ENCODE results near the gene NEURL1. TPM values are rescaled to one million over a fixed set of nuclear protein-coding genes. Genes with fewer than 3 reads are reported as not detected.

Gene NEURL1
- total RNA-seq, 1 experiment from 2014 or later = 1.7 TPM

DNA sequence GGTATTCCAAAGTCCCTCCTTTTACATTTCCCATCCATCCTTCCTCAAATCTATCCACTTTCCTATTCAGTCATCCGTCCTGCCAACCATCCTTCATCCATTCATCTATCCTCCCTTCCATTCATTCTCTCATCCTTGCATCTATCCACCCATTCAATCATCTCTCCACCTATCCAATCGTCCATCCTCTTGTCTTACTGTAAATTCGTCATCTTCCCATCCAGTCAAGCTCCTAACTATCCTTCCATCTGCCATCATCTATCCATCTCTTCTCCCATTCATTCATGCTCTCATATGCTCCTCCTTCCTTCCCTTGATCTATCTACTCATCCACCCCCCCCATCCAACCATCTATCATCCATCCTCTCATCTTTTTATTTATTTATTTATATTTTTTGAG, 19.4 kb upstream of the NEURL1 start:
- intact Hi-C loops (cut with micrococcal nuclease) = no loop called here
- no peak for TF ChIP-seq EZH2phosphoT487 (IDR thresholded peaks at IDR 0.05; ENCODE audit: borderline replicate concordance, low read length)
- TF ChIP-seq, protein P1, sequence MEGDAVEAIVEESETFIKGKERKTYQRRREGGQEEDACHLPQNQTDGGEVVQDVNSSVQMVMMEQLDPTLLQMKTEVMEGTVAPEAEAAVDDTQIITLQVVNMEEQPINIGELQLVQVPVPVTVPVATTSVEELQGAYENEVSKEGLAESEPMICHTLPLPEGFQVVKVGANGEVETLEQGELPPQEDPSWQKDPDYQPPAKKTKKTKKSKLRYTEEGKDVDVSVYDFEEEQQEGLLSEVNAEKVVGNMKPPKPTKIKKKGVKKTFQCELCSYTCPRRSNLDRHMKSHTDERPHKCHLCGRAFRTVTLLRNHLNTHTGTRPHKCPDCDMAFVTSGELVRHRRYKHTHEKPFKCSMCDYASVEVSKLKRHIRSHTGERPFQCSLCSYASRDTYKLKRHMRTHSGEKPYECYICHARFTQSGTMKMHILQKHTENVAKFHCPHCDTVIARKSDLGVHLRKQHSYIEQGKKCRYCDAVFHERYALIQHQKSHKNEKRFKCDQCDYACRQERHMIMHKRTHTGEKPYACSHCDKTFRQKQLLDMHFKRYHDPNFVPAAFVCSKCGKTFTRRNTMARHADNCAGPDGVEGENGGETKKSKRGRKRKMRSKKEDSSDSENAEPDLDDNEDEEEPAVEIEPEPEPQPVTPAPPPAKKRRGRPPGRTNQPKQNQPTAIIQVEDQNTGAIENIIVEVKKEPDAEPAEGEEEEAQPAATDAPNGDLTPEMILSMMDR (conservative IDR thresholded peaks at IDR 0.05; ENCODE audit: low read depth, low read length) = no peak
- no peaks in the 10 kb centered on the region for H3K79me2 ChIP-seq (ENCODE audit: low read length)
- peaks cover 22% of the 10 kb centered on the region for H3K4me1 ChIP-seq (ENCODE audit: insufficient read depth, low read length)
- no TSS peak for BruUV-seq (replicated peaks)
- H2AFZ ChIP-seq (ENCODE audit: low read length) = no peak overlapping the region
- H3K4me2 ChIP-seq (ENCODE audit: low read length) = no peak overlapping the region
- ChIA-PET POLR2A (ENCODE audit: unreplicated experiment) (no interaction called here), CTCF (no interaction called here)
- H3K4me3 ChIP-seq (ENCODE audit: low read length) = no peak overlapping the region
- H3K36me3 ChIP-seq (ENCODE audit: low read depth, low read length) = no peaks in the 10 kb centered on the region; the same call in 1 of the 2 replicates
- no peaks in the 10 kb centered on the region for H3K9me3 ChIP-seq (ENCODE audit: low read length)
- H4K20me1 ChIP-seq (ENCODE audit: low read length) = no peaks in the 10 kb centered on the region
- DNase-seq (no peak), ATAC-seq (no peak)
- H3K9ac ChIP-seq (ENCODE audit: low read length) = no peak overlapping the region
- no peaks in the 10 kb centered on the region for H3K9me2 ChIP-seq (replicated peaks; ENCODE audit: low read length)
- H3K27me3 ChIP-seq (ENCODE audit: low read length) = no peaks in the 10 kb centered on the region
- no peak overlapping the region for H3K27ac ChIP-seq (ENCODE audit: low read length)
- H3F3A ChIP-seq (ENCODE audit: low read length, unreplicated experiment) = no peaks in the 10 kb centered on the region

- DNase-seq = no peak
- Histone ChIP-seq H3K27me3 (ENCODE audit: low read length) (no peaks in the 10 kb centered on the region), H3K4me2 (ENCODE audit: low read length) (no peak overlapping the region), H3K9ac (ENCODE audit: low read length) (no peak overlapping the region), H2AFZ (ENCODE audit: low read length) (no peak overlapping the region), H3K79me2 (ENCODE audit: low read length) (no peaks in the 10 kb centered on the region), H3F3A (ENCODE audit: low read length, unreplicated experiment) (no peaks in the 10 kb centered on the region), H4K20me1 (ENCODE audit: low read length) (no peaks in the 10 kb centered on the region), H3K27ac (ENCODE audit: low read length) (no peak overlapping the region), H3K4me1 (ENCODE audit: insufficient read depth, low read length) (peaks cover 32% of the 10 kb centered on the region), H3K9me3 (ENCODE audit: low read length) (no peaks in the 10 kb centered on the region), H3K4me3 (ENCODE audit: low read length) (no peak overlapping the region), H3K36me3 (ENCODE audit: low read depth, low read length) (no peaks in the 10 kb centered on the region; the same call in 1 of the 2 replicates), H3K9me2 (replicated peaks; ENCODE audit: low read length) (no peaks in the 10 kb centered on the region)
- ChIA-PET CTCF (no interaction called here), POLR2A (ENCODE audit: unreplicated experiment) (no interaction called here)
- no peak for ATAC-seq
- TF ChIP-seq, protein P1 (conservative IDR thresholded peaks at IDR 0.05; ENCODE audit: low read depth, low read length) = no peak
- TF ChIP-seq EZH2 (IDR thresholded peaks at IDR 0.05; ENCODE audit: low read length, unreplicated experiment) (no peak), EZH2phosphoT487 (IDR thresholded peaks at IDR 0.05; ENCODE audit: borderline replicate concordance, low read length) (no peak)
- BruUV-seq (replicated peaks) = no TSS peak
- intact Hi-C loops (cut with micrococcal nuclease) = no loop called here
Observed at GRCh38 chr10:103475437-103475836, 18.1 kb upstream of the NEURL1 start.

- DNase-seq (no peak), ATAC-seq (no peak)
- Histone ChIP-seq H3K36me3 (ENCODE audit: low read depth, low read length) (no peaks in the 10 kb centered on the region; the same call in 1 of the 2 replicates), H3K79me2 (ENCODE audit: low read length) (no peaks in the 10 kb centered on the region), H3K4me1 (ENCODE audit: insufficient read depth, low read length) (peaks cover 33% of the 10 kb centered on the region), H3K9me2 (replicated peaks; ENCODE audit: low read length) (no peaks in the 10 kb centered on the region), H4K20me1 (ENCODE audit: low read length) (no peaks in the 10 kb centered on the region), H3K4me2 (ENCODE audit: low read length) (no peak overlapping the region), H3K27me3 (ENCODE audit: low read length) (no peaks in the 10 kb centered on the region), H3F3A (ENCODE audit: low read length, unreplicated experiment) (no peaks in the 10 kb centered on the region), H2AFZ (ENCODE audit: low read length) (no peak overlapping the region), H3K27ac (ENCODE audit: low read length) (no peak overlapping the region), H3K4me3 (ENCODE audit: low read length) (no peak overlapping the region), H3K9me3 (ENCODE audit: low read length) (no peaks in the 10 kb centered on the region), H3K9ac (ENCODE audit: low read length) (no peak overlapping the region)
- no TSS peak for BruUV-seq (replicated peaks)
- TF ChIP-seq, protein P1 (conservative IDR thresholded peaks at IDR 0.05; ENCODE audit: low read depth, low read length) = 0 out of 2 replicates have a peak, but pooled peaks have one; percentile 30
- TF ChIP-seq EZH2phosphoT487 (IDR thresholded peaks at IDR 0.05; ENCODE audit: borderline replicate concordance, low read length) = no peak
- intact Hi-C loops (cut with micrococcal nuclease) = no loop called here
- ChIA-PET POLR2A (ENCODE audit: unreplicated experiment) (no interaction called here), CTCF (no interaction called here)
Observed at GRCh38 chr10:103476046-103476768, 17.3 kb upstream of the NEURL1 start.

Measured in PC-3 (cell line).